ENCODE data around the gene EPB41L4B.
"Not testable (repeated sequence)": the region's sequence is repeated elsewhere in the genome, so short reads cannot be mapped to it uniquely, and the experiment has no call there.

The EPB41L4B gene

GRCh38 chr9:109241207-109241606 is 79.7 kb downstream of the EPB41L4B start:
- no peak for DNase-seq

GRCh38 chr9:109239240-109239639 is 81.6 kb downstream of the EPB41L4B start:
- DNase-seq: no peak

GRCh38 chr9:109238655-109239054 is 82.2 kb downstream of the EPB41L4B start:
- no peak for DNase-seq

- no peak for DNase-seq
Measured at GRCh38 chr9:109238125-109238524, 82.7 kb downstream of the EPB41L4B start.

GRCh38 chr9:109232449-109233237 is 88.2 kb downstream of the EPB41L4B start:
- DNase-seq: no peak

GRCh38 chr9:109231593-109231992 is 89.3 kb downstream of the EPB41L4B start:
- DNase-seq: no peak

GRCh38 chr9:109230277-109230676 is 90.6 kb downstream of the EPB41L4B start:
- no peak for DNase-seq

- no peak for DNase-seq
Measured at GRCh38 chr9:109229682-109230081, 91.2 kb downstream of the EPB41L4B start.

- DNase-seq: no peak
Measured at GRCh38 chr9:109228093-109228642, 92.7 kb downstream of the EPB41L4B start.

GRCh38 chr9:109225629-109226028 is 95.2 kb downstream of the EPB41L4B start:
- no peak for DNase-seq

GRCh38 chr9:109224751-109225150 is 96.1 kb downstream of the EPB41L4B start:
- DNase-seq: no peak

GRCh38 chr9:109218242-109218641 is 102.6 kb downstream of the EPB41L4B start:
- not testable (repeated sequence) for DNase-seq

- no peak for DNase-seq
Measured at GRCh38 chr9:109214414-109214813, 106.4 kb downstream of the EPB41L4B start.

- peak; percentile 23 for DNase-seq
Measured at GRCh38 chr9:109213285-109214121, 107.4 kb downstream of the EPB41L4B start.

- DNase-seq: no peak
Measured at GRCh38 chr9:109212768-109213167, 108.1 kb downstream of the EPB41L4B start.

GRCh38 chr9:109206670-109207069 is 114.2 kb downstream of the EPB41L4B start:
- no peak for DNase-seq

- no peak for DNase-seq
Measured at GRCh38 chr9:109205526-109205925, 115.3 kb downstream of the EPB41L4B start.

GRCh38 chr9:109203761-109204360 is 117.0 kb downstream of the EPB41L4B start:
- DNase-seq: no peak

- no peak for DNase-seq
Measured at GRCh38 chr9:109199676-109200075, 121.2 kb downstream of the EPB41L4B start.

- no peak for DNase-seq
Measured at GRCh38 chr9:109198736-109199382, 122.0 kb downstream of the EPB41L4B start.

GRCh38 chr9:109193974-109194556 is 126.8 kb downstream of the EPB41L4B start:
- DNase-seq: no peak

GRCh38 chr9:109192732-109193361 is 128.0 kb downstream of the EPB41L4B start:
- DNase-seq: no peak

Data from NCI-H2081 treated with DMSO at 0.1 percent for 48 hours (cell line).